ENCODE results near the gene CFAP126.

DNA sequence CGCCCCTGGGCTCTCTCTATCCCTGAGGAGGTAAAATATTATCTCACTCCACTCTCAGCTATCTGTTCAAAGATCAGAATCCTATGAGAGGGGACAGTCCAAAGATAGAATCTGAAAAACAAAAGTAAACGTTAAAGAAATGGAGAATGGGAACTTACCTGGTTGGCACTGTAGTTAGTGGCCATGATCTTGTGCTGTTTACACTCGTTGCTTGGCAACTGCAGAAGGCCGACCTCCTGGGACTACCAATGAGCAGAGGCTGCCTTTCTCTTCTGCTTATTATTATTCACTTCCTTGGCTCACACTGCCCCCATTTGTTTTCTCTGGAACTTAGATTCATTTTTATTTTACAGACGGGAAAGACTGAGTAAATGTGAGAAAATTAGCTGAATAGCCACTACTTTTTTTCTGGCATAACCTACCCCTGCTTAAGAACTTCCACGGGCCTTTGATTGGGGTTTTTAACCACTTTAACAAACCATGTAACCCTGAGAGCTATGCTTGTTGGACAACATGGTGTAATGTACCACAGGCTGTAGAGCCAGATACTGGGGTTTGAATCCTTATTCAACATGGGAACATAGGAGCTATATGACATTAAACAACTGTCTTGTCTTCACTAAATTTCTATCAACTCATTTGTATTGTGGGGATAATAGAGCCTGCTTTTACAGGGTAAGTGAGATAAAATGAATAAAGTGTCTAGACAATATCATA, at the start of gene CFAP126:
- TF ChIP-seq ZNF274 (IDR thresholded peaks at IDR 0.05; ENCODE audit: low read depth, low read length): no peak
- no peak for TF ChIP-seq SUZ12 (IDR thresholded peaks at IDR 0.05; ENCODE audit: extremely low read depth, insufficient read depth, insufficient read length)

Measured in NT2/D1 (cell line).